ENCODE results near the gene BRINP2. TPM values are rescaled to one million over a fixed set of nuclear protein-coding genes. Genes with fewer than 3 reads are reported as not detected.

BRINP2 gene
- polyA plus RNA-seq, 3 donors, result not detected

DNA sequence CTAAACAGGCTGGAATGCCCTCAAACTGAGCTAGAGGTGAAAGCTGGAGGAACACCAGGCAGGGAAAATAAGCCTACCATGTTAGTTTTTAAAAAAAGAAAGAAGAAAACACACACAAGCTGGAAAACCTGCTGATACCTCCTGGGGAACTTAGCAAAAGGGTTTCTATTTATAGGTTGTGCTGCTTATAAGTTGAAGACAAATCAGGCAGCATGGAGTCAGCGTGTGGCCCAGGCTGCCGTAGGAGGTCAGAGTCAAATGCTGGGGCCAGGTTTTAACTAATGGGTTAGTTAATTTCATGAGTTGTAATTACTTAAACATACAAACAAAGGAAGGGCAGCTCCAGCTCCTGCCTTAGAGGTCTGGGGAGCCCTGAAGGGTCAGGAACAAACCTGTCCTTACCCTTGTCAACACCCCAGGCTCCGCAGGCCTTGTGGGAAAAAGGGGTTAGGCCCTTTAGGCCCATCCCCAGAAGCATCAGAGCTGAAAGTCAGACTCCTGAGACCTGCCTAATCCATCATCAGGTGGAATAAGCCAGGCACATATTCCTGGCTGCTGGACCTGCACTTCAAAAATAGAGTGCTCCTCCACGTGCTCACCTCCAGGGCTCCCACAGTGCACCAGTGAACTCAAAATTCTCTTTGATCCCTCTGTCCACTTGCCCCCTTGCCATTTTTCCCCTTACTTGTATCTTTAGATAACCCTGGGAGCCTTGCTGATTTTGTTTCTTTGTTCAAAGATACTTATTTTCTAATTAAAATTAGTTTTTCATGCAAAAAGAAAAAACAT, 59.7 kb downstream of the BRINP2 start:
- Histone ChIP-seq H3K79me2 (ENCODE audit: insufficient read depth, low read length) (no peaks in the 10 kb centered on the region), H3K9me3 (replicated peaks in 1 of 2; ENCODE audit: control insufficient read depth in 1 of 2, insufficient read depth in 1 of 2, low read length in 2 of 2) (no peaks in the 10 kb centered on the region), H3K4me2 (replicated peaks; ENCODE audit: extremely low read depth, low read length, poor library complexity, severe bottlenecking) (no peak overlapping the region), H3K27me3 (ENCODE audit: control insufficient read depth in 2 of 2, insufficient read depth in 2 of 2, low read length in 2 of 2) (no peaks in the 10 kb centered on the region), H3K9ac (ENCODE audit: insufficient read depth, low read length, poor library complexity, severe bottlenecking) (no peak overlapping the region), H4K20me1 (ENCODE audit: insufficient read depth, low read length) (no peaks in the 10 kb centered on the region), H3K36me3 (replicated peaks in 1 of 2; ENCODE audit: control insufficient read depth in 1 of 2, insufficient read depth in 2 of 2, low read length in 2 of 2) (no peaks in the 10 kb centered on the region), H3K4me1 (ENCODE audit: control insufficient read depth in 1 of 2, insufficient read depth in 2 of 2, low read length in 2 of 2) (no peaks in the 10 kb centered on the region), H3K27ac (ENCODE audit: low read depth in 1 of 2, low read length in 2 of 2) (no peak overlapping the region), H2AFZ (ENCODE audit: insufficient read depth, low read depth, low read length, poor library complexity, severe bottlenecking) (no peak overlapping the region), H3K4me3 (replicated peaks in 1 of 3; ENCODE audit: low read depth in 2 of 3, low read length in 3 of 3) (no peak overlapping the region)
- DNase-seq, result no peak
- Mint-ChIP-seq H3K4me3 (no peak overlapping the region), H3K4me1 (no peaks in the 10 kb centered on the region), H3K27ac (no peak overlapping the region), H3K36me3 (no peaks in the 10 kb centered on the region), H3K27me3 (ENCODE audit: low read depth in 3 of 3) (no peaks in the 10 kb centered on the region), H3K9me3 (peaks cover 0 to 3% (median 0%) of the 10 kb centered on the region in 7 donors)
- intact Hi-C loops (cut with micrococcal nuclease), result no loop called here
- WGBS (ENCODE audit: insufficient coverage), result no CpG with 5 or more reads among the region's 4 CpGs
- TF ChIP-seq, protein P1, sequence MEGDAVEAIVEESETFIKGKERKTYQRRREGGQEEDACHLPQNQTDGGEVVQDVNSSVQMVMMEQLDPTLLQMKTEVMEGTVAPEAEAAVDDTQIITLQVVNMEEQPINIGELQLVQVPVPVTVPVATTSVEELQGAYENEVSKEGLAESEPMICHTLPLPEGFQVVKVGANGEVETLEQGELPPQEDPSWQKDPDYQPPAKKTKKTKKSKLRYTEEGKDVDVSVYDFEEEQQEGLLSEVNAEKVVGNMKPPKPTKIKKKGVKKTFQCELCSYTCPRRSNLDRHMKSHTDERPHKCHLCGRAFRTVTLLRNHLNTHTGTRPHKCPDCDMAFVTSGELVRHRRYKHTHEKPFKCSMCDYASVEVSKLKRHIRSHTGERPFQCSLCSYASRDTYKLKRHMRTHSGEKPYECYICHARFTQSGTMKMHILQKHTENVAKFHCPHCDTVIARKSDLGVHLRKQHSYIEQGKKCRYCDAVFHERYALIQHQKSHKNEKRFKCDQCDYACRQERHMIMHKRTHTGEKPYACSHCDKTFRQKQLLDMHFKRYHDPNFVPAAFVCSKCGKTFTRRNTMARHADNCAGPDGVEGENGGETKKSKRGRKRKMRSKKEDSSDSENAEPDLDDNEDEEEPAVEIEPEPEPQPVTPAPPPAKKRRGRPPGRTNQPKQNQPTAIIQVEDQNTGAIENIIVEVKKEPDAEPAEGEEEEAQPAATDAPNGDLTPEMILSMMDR (IDR thresholded peaks at IDR 0.05), result no peak

DNA sequence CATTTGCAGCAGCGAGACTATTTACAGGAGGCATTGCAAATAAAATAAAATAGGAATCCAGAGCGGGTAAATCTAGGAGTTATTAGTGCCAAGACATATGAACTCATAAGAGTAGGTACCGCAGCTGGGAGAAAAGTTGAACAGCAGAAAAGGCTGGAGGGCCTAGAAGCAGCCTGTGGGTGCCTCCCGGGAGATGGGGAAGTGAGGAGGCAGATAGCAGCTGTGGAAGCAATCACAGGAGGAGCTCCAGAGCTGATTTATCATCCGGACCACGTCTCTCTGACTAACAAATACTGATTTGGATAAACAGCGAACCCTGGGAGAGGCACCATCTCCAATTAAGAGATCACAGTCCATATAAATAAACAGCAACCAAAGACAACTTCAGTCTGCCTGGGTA, 64.6 kb downstream of the BRINP2 start:
- no peak overlapping the region for H3K27ac Mint-ChIP-seq
- no peaks in the 10 kb centered on the region for H3K27me3 Mint-ChIP-seq (ENCODE audit: low read depth in 3 of 3)
- no peak for DNase-seq
- Histone ChIP-seq H3K9ac (ENCODE audit: insufficient read depth, low read length, poor library complexity, severe bottlenecking) (no peak overlapping the region), H3K36me3 (replicated peaks in 1 of 2; ENCODE audit: control insufficient read depth in 1 of 2, insufficient read depth in 2 of 2, low read length in 2 of 2) (no peaks in the 10 kb centered on the region), H3K79me2 (ENCODE audit: insufficient read depth, low read length) (no peaks in the 10 kb centered on the region), H2AFZ (ENCODE audit: insufficient read depth, low read depth, low read length, poor library complexity, severe bottlenecking) (no peak overlapping the region), H4K20me1 (ENCODE audit: insufficient read depth, low read length) (no peaks in the 10 kb centered on the region), H3K4me2 (replicated peaks; ENCODE audit: extremely low read depth, low read length, poor library complexity, severe bottlenecking) (no peak overlapping the region), H3K9me3 (replicated peaks in 1 of 2; ENCODE audit: control insufficient read depth in 1 of 2, insufficient read depth in 1 of 2, low read length in 2 of 2) (no peaks in the 10 kb centered on the region), H3K27me3 (ENCODE audit: control insufficient read depth in 2 of 2, insufficient read depth in 2 of 2, low read length in 2 of 2) (no peaks in the 10 kb centered on the region), H3K4me1 (ENCODE audit: control insufficient read depth in 1 of 2, insufficient read depth in 2 of 2, low read length in 2 of 2) (no peaks in the 10 kb centered on the region), H3K27ac (ENCODE audit: low read depth in 1 of 2, low read length in 2 of 2) (no peak overlapping the region), H3K4me3 (replicated peaks in 1 of 3; ENCODE audit: low read depth in 2 of 3, low read length in 3 of 3) (no peak overlapping the region)
- H3K36me3 Mint-ChIP-seq, result no peaks in the 10 kb centered on the region
- no peaks in the 10 kb centered on the region for H3K4me1 Mint-ChIP-seq
- no peak overlapping the region for H3K4me3 Mint-ChIP-seq
- TF ChIP-seq, protein P1 (IDR thresholded peaks at IDR 0.05), result no peak
- 79% methylated on average over 4 of the region's 7 CpGs for WGBS (ENCODE audit: insufficient coverage)
- peaks cover 0 to 6% (median 0%) of the 10 kb centered on the region in 7 donors for H3K9me3 Mint-ChIP-seq
- intact Hi-C loops (cut with micrococcal nuclease), result no loop called here

Measured in CD14-positive monocyte (primary cell).